Measurements from ENCODE around the gene MASP1.

Gene MASP1

DNA sequence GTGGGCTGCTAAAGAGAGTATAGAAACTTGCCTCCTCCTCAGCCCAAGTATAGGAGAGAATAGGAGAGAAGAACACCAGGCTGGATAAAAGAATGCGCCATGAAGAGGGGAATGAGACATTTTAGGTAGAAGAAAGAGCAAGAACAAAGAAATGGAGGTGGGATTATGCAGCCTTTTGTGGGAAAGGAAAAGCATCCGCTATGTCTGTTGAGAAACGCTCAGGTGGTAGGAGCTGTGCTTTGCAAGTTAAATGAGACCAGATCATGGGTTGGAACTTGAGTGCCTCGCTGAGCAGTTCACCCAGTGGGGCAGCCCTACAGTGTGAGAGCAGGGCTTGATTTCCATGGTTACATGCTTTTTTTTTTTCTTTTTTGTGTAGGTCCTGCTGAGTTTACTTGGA lies 105.8 kb downstream of the MASP1 start:
- DNase-seq (ENCODE audit: low spot score), result no peak

Measured in cerebellar cortex (tissue), 1 donor.